Measurements from ENCODE around the gene ELL.

- no peak for TF ChIP-seq CTCF (IDR thresholded peaks at IDR 0.05 in 4 of 5, conservative IDR thresholded peaks at IDR 0.05 in 1 of 5)
- TF ChIP-seq POLR2A (IDR thresholded peaks at IDR 0.05): no peak
Measured at GRCh38 chr19:18529782-18530181, 7.9 kb upstream of the ELL start.
